Activated naive CD8-positive, alpha-beta T cell treated with anti-CD3 and anti-CD28 coated beads for 36 hours (primary cell): ENCODE results near the gene SLC45A3. TPM values are rescaled to one million over a fixed set of nuclear protein-coding genes. Genes with fewer than 3 reads are reported as not detected.

Experiments used
- DNase-seq: peaks from one replicate; pipeline ENCODE4 v3.0.0; 2021
- H3K27ac Mint-ChIP-seq: one replicate; pipeline ENCODE4 v1.8.0; 2022; ENCODE audit warnings: mild to moderate bottlenecking, moderate library complexity, mixed read lengths
- H3K27me3 Mint-ChIP-seq: one replicate; pipeline ENCODE4 v1.8.0; 2022; ENCODE audit warnings: mild to moderate bottlenecking, mixed read lengths
- H3K36me3 Mint-ChIP-seq: one replicate; pipeline ENCODE4 v1.8.0; 2021; ENCODE audit warnings: mild to moderate bottlenecking, mixed read lengths
- H3K4me1 Mint-ChIP-seq: one replicate; pipeline ENCODE4 v1.8.0; 2021; ENCODE audit warnings: mixed read lengths
- H3K4me3 Mint-ChIP-seq: one replicate; pipeline ENCODE4 v1.8.0; 2022; ENCODE audit warnings: mild to moderate bottlenecking, moderate library complexity, mixed read lengths
- H3K9me3 Mint-ChIP-seq: one replicate; pipeline ENCODE4 v1.8.0; 2022; ENCODE audit warnings: mixed read lengths
- total RNA-seq, 2 experiments: library from RNA; stranded (reverse); gene quantifications; one replicate each; pipeline ENCODE4 v1.2.3, GENCODE V29; 2021

SLC45A3 gene
- total RNA-seq, 2 experiments from 2014 or later, result 0.44 to 0.45 TPM

DNA sequence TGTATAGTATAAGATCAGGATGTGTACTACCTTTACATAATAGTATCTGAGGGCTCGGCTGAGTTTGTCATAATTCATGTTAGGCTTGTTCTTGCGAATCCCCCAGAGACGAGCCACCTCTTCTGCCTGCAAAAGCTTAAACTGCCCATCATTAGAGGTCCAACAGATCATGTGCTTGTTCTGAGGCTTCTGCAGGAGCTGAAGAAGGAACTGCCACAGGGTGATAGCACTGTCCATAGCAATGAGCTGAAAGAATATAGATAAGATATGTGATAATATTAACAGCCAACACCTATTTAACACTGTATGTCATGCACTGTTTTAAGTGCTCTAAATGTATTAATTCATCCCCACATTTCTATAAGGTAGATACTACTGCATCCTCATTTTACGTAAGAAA, 56.7 kb downstream of the SLC45A3 start:
- Mint-ChIP-seq H3K27me3 (no peaks in the 10 kb centered on the region), H3K4me3 (no peak overlapping the region), H3K9me3 (no peaks in the 10 kb centered on the region), H3K36me3 (peaks cover 46% of the 10 kb centered on the region), H3K27ac (no peak overlapping the region), H3K4me1 (peaks cover 51% of the 10 kb centered on the region)
- no peak for DNase-seq

DNA sequence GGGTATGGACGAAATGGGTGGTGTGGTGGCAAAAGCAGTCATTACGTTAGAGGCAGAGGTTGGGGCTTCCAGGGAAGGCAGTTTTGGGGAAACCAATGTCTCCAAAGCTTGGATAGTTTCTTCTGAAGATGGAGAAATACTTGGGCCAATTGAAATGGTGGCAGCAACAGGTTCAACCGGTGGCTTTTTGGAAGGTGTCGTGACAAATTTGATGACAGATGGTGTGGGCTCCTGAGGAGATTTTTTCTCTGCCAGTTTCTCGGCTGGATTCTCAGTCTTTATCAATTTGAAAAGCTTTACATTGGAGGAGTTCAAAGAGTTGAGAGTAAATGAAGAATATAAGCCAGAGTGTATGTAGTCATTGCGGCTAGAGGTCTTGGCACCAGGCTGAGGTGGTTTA, 60.0 kb downstream of the SLC45A3 start:
- no peak overlapping the region for H3K27ac Mint-ChIP-seq

DNA sequence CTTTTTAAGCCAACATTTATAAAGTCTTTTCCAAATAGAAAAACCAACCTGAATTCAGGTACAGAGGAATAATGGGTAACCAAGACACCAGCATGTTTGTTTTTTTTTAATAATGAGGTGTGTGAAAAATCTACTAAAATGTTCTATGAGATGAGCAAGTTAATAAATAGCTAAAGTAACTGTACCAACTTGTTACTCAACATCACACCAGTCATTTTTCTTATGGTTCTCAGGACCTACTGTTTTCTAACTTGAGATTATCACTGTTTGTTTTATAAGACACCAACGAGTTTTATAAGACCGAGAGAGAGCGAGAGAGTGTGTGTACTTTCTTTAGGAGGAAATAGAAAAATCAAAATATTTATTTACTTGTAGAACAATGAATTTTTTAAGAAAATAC, 60.9 kb downstream of the SLC45A3 start:
- H3K4me1 Mint-ChIP-seq, result peaks cover 24% of the 10 kb centered on the region
- H3K9me3 Mint-ChIP-seq, result no peaks in the 10 kb centered on the region
- no peaks in the 10 kb centered on the region for H3K27me3 Mint-ChIP-seq
- H3K4me3 Mint-ChIP-seq, result no peak overlapping the region
- H3K36me3 Mint-ChIP-seq, result peaks cover 31% of the 10 kb centered on the region
- H3K27ac Mint-ChIP-seq, result no peak overlapping the region
- no peak for DNase-seq

More for the DNA sequence above, 60.0 kb downstream of the SLC45A3 start:
- Mint-ChIP-seq H3K4me3 (no peak overlapping the region), H3K27me3 (no peaks in the 10 kb centered on the region), H3K36me3 (peaks cover 35% of the 10 kb centered on the region), H3K9me3 (no peaks in the 10 kb centered on the region), H3K4me1 (peaks cover 29% of the 10 kb centered on the region)
- no peak for DNase-seq

- Mint-ChIP-seq H3K9me3 (no peaks in the 10 kb centered on the region), H3K27me3 (no peaks in the 10 kb centered on the region), H3K4me3 (no peak overlapping the region), H3K27ac (peak overlapping the region; percentile 56), H3K36me3 (peaks cover 30% of the 10 kb centered on the region), H3K4me1 (peaks cover 30% of the 10 kb centered on the region)
- no peak for DNase-seq
Observed at GRCh38 chr1:205616563-205617293, 63.6 kb downstream of the SLC45A3 start.

DNA sequence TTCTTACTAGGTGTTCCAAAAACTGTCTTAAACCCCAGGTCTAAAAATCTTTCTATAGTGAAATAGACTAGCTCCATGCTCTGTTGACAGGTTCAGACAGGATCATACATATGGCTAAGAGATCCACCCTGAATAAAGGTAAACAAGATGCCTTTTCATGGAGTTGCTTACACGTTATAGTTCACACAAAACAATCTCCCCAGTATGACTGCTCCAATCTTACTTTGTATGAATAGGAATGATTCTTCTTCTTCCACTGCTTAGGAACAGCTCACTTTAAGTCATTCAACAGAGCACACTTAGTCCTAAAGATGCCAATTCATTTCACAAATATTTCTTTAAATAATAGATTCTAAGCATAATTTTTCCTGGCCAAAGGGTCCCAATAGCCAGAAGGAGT, 64.5 kb downstream of the SLC45A3 start:
- no peak overlapping the region for H3K27ac Mint-ChIP-seq
- H3K9me3 Mint-ChIP-seq, result no peaks in the 10 kb centered on the region
- no peaks in the 10 kb centered on the region for H3K27me3 Mint-ChIP-seq
- H3K4me1 Mint-ChIP-seq, result peaks cover 39% of the 10 kb centered on the region
- H3K36me3 Mint-ChIP-seq, result peaks cover 32% of the 10 kb centered on the region
- no peak overlapping the region for H3K4me3 Mint-ChIP-seq
- DNase-seq, result no peak

DNA sequence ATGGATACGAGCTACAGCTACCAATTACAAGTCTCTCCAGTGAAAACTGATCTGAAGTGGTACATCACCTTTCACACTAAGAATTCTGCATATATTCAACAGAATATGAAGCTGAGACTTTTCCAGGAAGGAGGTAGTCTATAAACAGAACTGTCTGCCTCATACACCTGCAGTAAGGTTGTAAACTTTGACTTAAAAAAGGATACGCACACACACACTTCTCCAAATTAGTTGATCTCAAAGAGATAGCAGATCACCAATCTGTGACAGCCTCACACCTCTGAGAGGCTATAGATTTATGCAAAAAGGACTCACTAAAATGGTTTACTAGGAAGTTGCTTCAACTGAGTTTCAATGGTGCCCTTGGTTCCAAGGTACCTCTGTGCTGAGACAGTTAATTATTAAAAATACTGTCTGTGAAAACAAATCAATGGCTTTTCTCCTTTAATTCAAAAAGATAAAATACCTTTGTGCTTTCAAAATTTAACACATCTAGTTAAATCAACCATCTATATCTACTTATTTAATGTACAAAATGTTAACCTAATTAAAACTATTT, 66.4 kb downstream of the SLC45A3 start:
- Mint-ChIP-seq H3K27ac (no peak overlapping the region), H3K4me3 (no peak overlapping the region), H3K9me3 (no peaks in the 10 kb centered on the region), H3K27me3 (no peaks in the 10 kb centered on the region), H3K4me1 (peaks cover 48% of the 10 kb centered on the region), H3K36me3 (peaks cover 26% of the 10 kb centered on the region)
- DNase-seq, result no peak

DNA sequence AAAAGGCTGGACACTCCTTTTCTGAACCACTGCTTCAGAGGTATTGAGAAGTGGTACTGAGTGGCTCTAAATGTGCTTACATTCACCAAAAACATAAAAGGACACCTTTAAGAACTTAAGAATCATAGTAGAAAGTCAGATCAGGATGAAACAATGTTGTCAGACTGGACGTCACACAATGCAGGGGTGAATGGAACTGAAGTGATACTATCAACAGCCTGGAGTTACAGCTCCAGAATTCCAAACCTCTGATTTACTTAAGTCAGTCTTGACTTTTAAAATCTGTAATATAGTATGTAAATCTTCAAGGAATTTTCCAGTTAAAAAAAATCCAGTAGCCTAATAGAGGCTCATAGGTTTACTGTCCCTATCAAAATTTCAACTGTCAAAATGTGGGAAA, 67.8 kb downstream of the SLC45A3 start:
- Mint-ChIP-seq H3K4me3 (no peak overlapping the region), H3K27me3 (no peaks in the 10 kb centered on the region), H3K36me3 (peaks cover 27% of the 10 kb centered on the region), H3K27ac (no peak overlapping the region), H3K4me1 (peaks cover 53% of the 10 kb centered on the region), H3K9me3 (no peaks in the 10 kb centered on the region)
- no peak for DNase-seq

GRCh38 chr1:205612104-205612503, 68.2 kb downstream of the SLC45A3 start:
- no peak overlapping the region for H3K27ac Mint-ChIP-seq
- H3K9me3 Mint-ChIP-seq, result no peaks in the 10 kb centered on the region
- no peak for DNase-seq
- H3K4me3 Mint-ChIP-seq, result no peak overlapping the region
- H3K36me3 Mint-ChIP-seq, result peaks cover 26% of the 10 kb centered on the region
- no peaks in the 10 kb centered on the region for H3K27me3 Mint-ChIP-seq
- peaks cover 53% of the 10 kb centered on the region for H3K4me1 Mint-ChIP-seq

DNA sequence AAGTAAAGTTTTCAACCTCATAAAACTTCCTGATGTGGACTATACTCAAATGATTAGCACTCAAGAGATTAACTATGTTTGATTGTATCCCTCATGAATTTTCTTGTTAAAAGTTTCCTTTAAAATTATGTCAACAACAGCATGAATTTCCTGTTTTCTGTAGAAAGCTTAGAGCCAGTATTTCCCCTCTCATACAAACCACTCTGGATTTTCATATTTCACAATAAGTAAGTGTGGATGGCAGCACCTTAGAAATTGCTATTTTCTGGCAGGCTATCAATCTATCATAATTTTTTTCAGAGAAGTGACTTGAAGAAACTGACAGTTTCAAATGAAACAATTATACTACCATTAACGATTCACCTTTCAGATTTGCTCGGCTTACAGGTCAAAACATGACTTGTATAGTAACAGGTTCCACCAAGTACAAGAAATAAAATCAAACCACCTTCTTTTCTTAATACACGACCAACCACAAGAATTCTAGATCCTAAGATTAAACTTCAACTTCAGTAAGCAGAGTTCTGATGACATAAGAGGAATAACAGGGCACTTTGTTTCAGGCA, 69.3 kb downstream of the SLC45A3 start:
- Mint-ChIP-seq H3K4me3 (no peak overlapping the region), H3K27ac (peak overlapping the region; percentile 73), H3K9me3 (no peaks in the 10 kb centered on the region), H3K27me3 (no peaks in the 10 kb centered on the region), H3K36me3 (peaks cover 26% of the 10 kb centered on the region), H3K4me1 (peaks cover 45% of the 10 kb centered on the region)
- DNase-seq, result no peak

GRCh38 chr1:205610036-205610435, 70.3 kb downstream of the SLC45A3 start:
- no peak overlapping the region for H3K4me3 Mint-ChIP-seq
- H3K27ac Mint-ChIP-seq, result no peak overlapping the region
- H3K27me3 Mint-ChIP-seq, result no peaks in the 10 kb centered on the region
- peaks cover 20% of the 10 kb centered on the region for H3K36me3 Mint-ChIP-seq
- peaks cover 43% of the 10 kb centered on the region for H3K4me1 Mint-ChIP-seq
- DNase-seq, result no peak
- no peaks in the 10 kb centered on the region for H3K9me3 Mint-ChIP-seq

Other genes with a start within 250 kb of the SLC45A3 start
- gene BLACAT1, start 224.5 kb downstream of the SLC45A3 start, total RNA-seq, result under 1 TPM; 0.12 to 0.19 TPM
- 1 to 10 TPM; 6.2 to 6.5 TPM for gene CDK18, start 175.8 kb downstream of the SLC45A3 start, total RNA-seq
- gene ELK4, start 48.5 kb downstream of the SLC45A3 start, total RNA-seq, result 10 to 100 TPM; 71.0 to 76.9 TPM
- gene NUCKS1, start 69.7 kb upstream of the SLC45A3 start, total RNA-seq, result 100 to 1,000 TPM; 174 TPM
- gene RAB29, start 95.0 kb upstream of the SLC45A3 start, total RNA-seq, result 10 to 100 TPM; 31.0 to 31.7 TPM
- gene SLC41A1, start 132.7 kb upstream of the SLC45A3 start, total RNA-seq, result 10 to 100 TPM; 31.5 to 31.6 TPM
- under 1 TPM; 0.20 to 0.25 TPM for gene PM20D1, start 169.6 kb upstream of the SLC45A3 start, total RNA-seq